ENCODE results near the gene ACBD4. TPM values are rescaled to one million over a fixed set of nuclear protein-coding genes. Genes with fewer than 3 reads are reported as not detected.

The ACBD4 gene
- total RNA-seq, 1 donor from 2014 or later, result 5.6 TPM

GRCh38 chr17:45088741-45089140 is 46.7 kb upstream of the ACBD4 start:
- peaks cover 24% of the 10 kb centered on the region for H3K36me3 Mint-ChIP-seq (ENCODE audit: low read depth)
- DNase-seq (ENCODE audit: low spot score), result no peak
- peak overlapping the region; percentile 66 for H3K27ac Mint-ChIP-seq (ENCODE audit: unreplicated experiment)
- H3K9me3 Mint-ChIP-seq (ENCODE audit: low read depth), result no peaks in the 10 kb centered on the region
- peaks cover 63% of the 10 kb centered on the region for H3K4me1 Mint-ChIP-seq (ENCODE audit: low read depth)
- no peaks in the 10 kb centered on the region for H3K27me3 Mint-ChIP-seq (ENCODE audit: low read depth)
- no peak overlapping the region for H3K4me3 Mint-ChIP-seq (ENCODE audit: unreplicated experiment)
- TF ChIP-seq, protein P1, sequence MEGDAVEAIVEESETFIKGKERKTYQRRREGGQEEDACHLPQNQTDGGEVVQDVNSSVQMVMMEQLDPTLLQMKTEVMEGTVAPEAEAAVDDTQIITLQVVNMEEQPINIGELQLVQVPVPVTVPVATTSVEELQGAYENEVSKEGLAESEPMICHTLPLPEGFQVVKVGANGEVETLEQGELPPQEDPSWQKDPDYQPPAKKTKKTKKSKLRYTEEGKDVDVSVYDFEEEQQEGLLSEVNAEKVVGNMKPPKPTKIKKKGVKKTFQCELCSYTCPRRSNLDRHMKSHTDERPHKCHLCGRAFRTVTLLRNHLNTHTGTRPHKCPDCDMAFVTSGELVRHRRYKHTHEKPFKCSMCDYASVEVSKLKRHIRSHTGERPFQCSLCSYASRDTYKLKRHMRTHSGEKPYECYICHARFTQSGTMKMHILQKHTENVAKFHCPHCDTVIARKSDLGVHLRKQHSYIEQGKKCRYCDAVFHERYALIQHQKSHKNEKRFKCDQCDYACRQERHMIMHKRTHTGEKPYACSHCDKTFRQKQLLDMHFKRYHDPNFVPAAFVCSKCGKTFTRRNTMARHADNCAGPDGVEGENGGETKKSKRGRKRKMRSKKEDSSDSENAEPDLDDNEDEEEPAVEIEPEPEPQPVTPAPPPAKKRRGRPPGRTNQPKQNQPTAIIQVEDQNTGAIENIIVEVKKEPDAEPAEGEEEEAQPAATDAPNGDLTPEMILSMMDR (IDR thresholded peaks at IDR 0.05), result no peak

DNA sequence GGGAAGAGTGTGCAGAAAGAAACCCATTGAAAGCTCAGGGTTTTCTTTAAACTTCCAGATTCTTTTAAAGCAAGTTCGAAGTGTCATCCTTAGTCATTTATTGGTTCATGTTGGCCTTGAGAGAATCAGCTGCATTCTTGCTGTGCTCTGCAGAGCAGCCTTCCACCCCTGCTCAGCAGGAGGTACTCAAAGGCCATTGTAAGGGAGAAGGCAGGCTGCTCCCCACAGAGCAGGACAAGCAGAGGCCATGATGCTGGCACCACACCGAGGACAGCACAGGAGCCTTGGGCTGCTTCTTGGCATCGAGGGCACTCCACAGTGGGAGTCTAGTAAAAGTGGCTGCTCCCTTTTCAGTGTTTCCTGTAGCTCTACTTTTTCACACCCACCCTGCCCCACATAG is 44.8 kb upstream of the ACBD4 start:
- peaks cover 66% of the 10 kb centered on the region for H3K4me1 Mint-ChIP-seq (ENCODE audit: low read depth)
- no peaks in the 10 kb centered on the region for H3K27me3 Mint-ChIP-seq (ENCODE audit: low read depth)
- DNase-seq (ENCODE audit: low spot score), result no peak
- peaks cover 28% of the 10 kb centered on the region for H3K36me3 Mint-ChIP-seq (ENCODE audit: low read depth)
- peak overlapping the region; percentile 6 for H3K27ac Mint-ChIP-seq (ENCODE audit: unreplicated experiment)
- H3K9me3 Mint-ChIP-seq (ENCODE audit: low read depth), result no peaks in the 10 kb centered on the region
- TF ChIP-seq, protein P1 (IDR thresholded peaks at IDR 0.05), result no peak
- no peak overlapping the region for H3K4me3 Mint-ChIP-seq (ENCODE audit: unreplicated experiment)

- TF ChIP-seq, protein P1 (IDR thresholded peaks at IDR 0.05), result no peak
- H3K9me3 Mint-ChIP-seq (ENCODE audit: low read depth), result no peaks in the 10 kb centered on the region
- peak overlapping the region; percentile 99 for H3K27ac Mint-ChIP-seq (ENCODE audit: unreplicated experiment)
- H3K27me3 Mint-ChIP-seq (ENCODE audit: low read depth), result no peaks in the 10 kb centered on the region
- no peak for DNase-seq (ENCODE audit: low spot score)
- peaks cover 67% of the 10 kb centered on the region for H3K4me1 Mint-ChIP-seq (ENCODE audit: low read depth)
- H3K4me3 Mint-ChIP-seq (ENCODE audit: unreplicated experiment), result peak overlapping the region; percentile 11
- H3K36me3 Mint-ChIP-seq (ENCODE audit: low read depth), result peaks cover 35% of the 10 kb centered on the region
Measured at GRCh38 chr17:45091778-45092425, 43.6 kb upstream of the ACBD4 start.

DNA sequence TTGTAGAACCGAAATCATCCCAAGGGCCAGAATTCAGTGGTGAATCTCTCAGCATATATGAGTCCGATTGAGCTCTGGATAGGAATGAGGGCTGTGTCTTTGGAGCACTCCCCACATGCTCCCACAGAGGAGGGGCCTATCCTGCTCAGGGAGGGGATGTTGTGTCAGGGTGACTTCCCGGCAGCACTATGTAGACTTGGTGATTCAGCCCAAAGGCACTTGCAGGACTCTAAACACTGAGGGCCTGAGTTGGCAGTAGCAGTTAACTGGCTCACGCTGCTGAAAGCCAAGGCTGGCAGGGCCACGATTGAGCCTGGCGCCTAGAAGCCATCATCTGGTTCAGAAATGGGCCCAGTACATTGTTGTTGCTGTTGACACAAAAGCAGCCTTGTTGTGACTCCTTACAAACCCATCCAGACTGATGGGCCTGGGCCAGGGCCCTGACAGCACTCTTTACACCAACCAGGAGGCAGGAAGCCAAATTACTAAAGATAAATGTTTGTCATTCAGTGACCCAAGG is 42.5 kb upstream of the ACBD4 start:
- peak overlapping the region; percentile 99 for H3K27ac Mint-ChIP-seq (ENCODE audit: unreplicated experiment)
- DNase-seq (ENCODE audit: low spot score), result no peak
- TF ChIP-seq, protein P1 (IDR thresholded peaks at IDR 0.05), result no peak
- H3K9me3 Mint-ChIP-seq (ENCODE audit: low read depth), result no peaks in the 10 kb centered on the region
- H3K4me3 Mint-ChIP-seq (ENCODE audit: unreplicated experiment), result peak overlapping the region; percentile 53
- H3K4me1 Mint-ChIP-seq (ENCODE audit: low read depth), result peaks cover 56% of the 10 kb centered on the region
- no peaks in the 10 kb centered on the region for H3K27me3 Mint-ChIP-seq (ENCODE audit: low read depth)
- H3K36me3 Mint-ChIP-seq (ENCODE audit: low read depth), result peaks cover 34% of the 10 kb centered on the region

- no peak for DNase-seq (ENCODE audit: low spot score)
- Mint-ChIP-seq H3K9me3 (ENCODE audit: low read depth) (no peaks in the 10 kb centered on the region), H3K4me3 (ENCODE audit: unreplicated experiment) (no peak overlapping the region), H3K27me3 (ENCODE audit: low read depth) (no peaks in the 10 kb centered on the region), H3K4me1 (ENCODE audit: low read depth) (peaks cover 52% of the 10 kb centered on the region), H3K27ac (ENCODE audit: unreplicated experiment) (peak overlapping the region; percentile 99), H3K36me3 (ENCODE audit: low read depth) (peaks cover 37% of the 10 kb centered on the region)
- TF ChIP-seq, protein P1 (IDR thresholded peaks at IDR 0.05), result no peak
Measured at GRCh38 chr17:45093444-45094110, 41.9 kb upstream of the ACBD4 start.

All from chondrocyte (in vitro differentiated cells).